Liver (tissue), 3 donors: ENCODE results near the gene NOC2L.

Experiments used
- CTCF ChIP-seq: fragments of 150-350 bp; IDR thresholded peaks from 2 replicates; pipeline ENCODE4 v1.5.1; 2017; ENCODE audit warnings: improper control_type of control experiment, low read depth, low read length; ENCODE audit not compliant: missing input control
- GABPA ChIP-seq, 2 donors: IDR thresholded peaks in 1 of 2; conservative IDR thresholded peaks in 1 of 2; 2 replicates each; pipeline ENCODE4 v1.6.1; 2016; ENCODE audit warnings: antibody characterized with exemption in 2 of 2, mild to moderate bottlenecking in 1 of 2, moderate library complexity in 1 of 2
- NR2F2 ChIP-seq: IDR thresholded peaks from 2 replicates; pipeline ENCODE4 v1.6.1; 2016; ENCODE audit warnings: antibody characterized with exemption
- RAD21 ChIP-seq, 2 donors: IDR thresholded peaks; 2 replicates each; pipeline ENCODE4 v1.6.1; 2016; ENCODE audit warnings: antibody characterized with exemption in 2 of 2, mild to moderate bottlenecking in 2 of 2
- REST ChIP-seq: IDR thresholded peaks from 2 replicates; pipeline ENCODE4 v1.6.1; 2016; ENCODE audit warnings: antibody characterized with exemption, mild to moderate bottlenecking
- YY1 ChIP-seq: IDR thresholded peaks from 2 replicates; pipeline ENCODE4 v1.6.1; 2016; ENCODE audit warnings: antibody characterized with exemption, mild to moderate bottlenecking
- TF ChIP-seq, protein P1 (sequence below): IDR thresholded peaks from 2 replicates; pipeline ENCODE4 v1.6.1; 2016; ENCODE audit warnings: antibody characterized with exemption
- TF ChIP-seq, protein P2 (sequence below): IDR thresholded peaks from 2 replicates; pipeline ENCODE4 v1.6.1; 2016; ENCODE audit warnings: antibody characterized with exemption
- donor health status: healthy.
- donor health status: healthy.

- TF ChIP-seq CTCF: no peak
- TF ChIP-seq GABPA (IDR thresholded peaks at IDR 0.05 in 1 of 2, conservative IDR thresholded peaks at IDR 0.05 in 1 of 2): no peak
- TF ChIP-seq REST: no peak
- TF ChIP-seq, protein P1, sequence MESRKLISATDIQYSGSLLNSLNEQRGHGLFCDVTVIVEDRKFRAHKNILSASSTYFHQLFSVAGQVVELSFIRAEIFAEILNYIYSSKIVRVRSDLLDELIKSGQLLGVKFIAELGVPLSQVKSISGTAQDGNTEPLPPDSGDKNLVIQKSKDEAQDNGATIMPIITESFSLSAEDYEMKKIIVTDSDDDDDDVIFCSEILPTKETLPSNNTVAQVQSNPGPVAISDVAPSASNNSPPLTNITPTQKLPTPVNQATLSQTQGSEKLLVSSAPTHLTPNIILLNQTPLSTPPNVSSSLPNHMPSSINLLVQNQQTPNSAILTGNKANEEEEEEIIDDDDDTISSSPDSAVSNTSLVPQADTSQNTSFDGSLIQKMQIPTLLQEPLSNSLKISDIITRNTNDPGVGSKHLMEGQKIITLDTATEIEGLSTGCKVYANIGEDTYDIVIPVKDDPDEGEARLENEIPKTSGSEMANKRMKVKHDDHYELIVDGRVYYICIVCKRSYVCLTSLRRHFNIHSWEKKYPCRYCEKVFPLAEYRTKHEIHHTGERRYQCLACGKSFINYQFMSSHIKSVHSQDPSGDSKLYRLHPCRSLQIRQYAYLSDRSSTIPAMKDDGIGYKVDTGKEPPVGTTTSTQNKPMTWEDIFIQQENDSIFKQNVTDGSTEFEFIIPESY: no peak
- TF ChIP-seq, protein P2, sequence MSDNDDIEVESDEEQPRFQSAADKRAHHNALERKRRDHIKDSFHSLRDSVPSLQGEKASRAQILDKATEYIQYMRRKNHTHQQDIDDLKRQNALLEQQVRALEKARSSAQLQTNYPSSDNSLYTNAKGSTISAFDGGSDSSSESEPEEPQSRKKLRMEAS: no peak
- TF ChIP-seq YY1: no peak
- TF ChIP-seq NR2F2: no peak
- no peak for TF ChIP-seq RAD21 (IDR thresholded peaks at IDR 0.05)
Measured at GRCh38 chr1:950881-951280, 8.2 kb downstream of the NOC2L start.
